Measurements from ENCODE around the gene POMT1.

Gene POMT1

DNA sequence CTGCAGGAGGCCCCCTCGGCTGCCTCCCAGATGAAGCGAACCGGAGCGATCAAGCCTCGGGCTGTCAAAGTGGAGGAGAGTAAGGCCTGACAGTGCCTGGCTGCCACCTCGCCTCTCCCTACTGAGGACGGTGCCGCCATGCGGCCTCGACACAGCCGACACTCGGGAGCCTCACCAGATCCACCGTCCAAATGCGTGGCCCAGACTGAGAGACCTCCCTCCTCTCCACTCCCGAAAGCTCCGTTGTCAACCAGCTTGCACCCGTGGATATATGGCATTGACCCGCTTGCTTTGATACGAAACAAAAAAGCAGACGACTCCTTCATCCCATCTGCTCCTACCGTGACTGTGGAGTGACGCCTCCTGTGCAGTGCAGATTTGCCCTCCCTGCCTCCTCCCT lies 6.9 kb upstream of the POMT1 start:
- no peak overlapping the region for H3K4me3 ChIP-seq (ENCODE audit: control insufficient read depth, low read depth, low read length)
- DNase-seq (ENCODE audit: low read depth), result no peak
- TF ChIP-seq CTCF (IDR thresholded peaks at IDR 0.05; ENCODE audit: control insufficient read depth, insufficient read depth, low read depth, low read length, missing control alignments), result no peak

DNA sequence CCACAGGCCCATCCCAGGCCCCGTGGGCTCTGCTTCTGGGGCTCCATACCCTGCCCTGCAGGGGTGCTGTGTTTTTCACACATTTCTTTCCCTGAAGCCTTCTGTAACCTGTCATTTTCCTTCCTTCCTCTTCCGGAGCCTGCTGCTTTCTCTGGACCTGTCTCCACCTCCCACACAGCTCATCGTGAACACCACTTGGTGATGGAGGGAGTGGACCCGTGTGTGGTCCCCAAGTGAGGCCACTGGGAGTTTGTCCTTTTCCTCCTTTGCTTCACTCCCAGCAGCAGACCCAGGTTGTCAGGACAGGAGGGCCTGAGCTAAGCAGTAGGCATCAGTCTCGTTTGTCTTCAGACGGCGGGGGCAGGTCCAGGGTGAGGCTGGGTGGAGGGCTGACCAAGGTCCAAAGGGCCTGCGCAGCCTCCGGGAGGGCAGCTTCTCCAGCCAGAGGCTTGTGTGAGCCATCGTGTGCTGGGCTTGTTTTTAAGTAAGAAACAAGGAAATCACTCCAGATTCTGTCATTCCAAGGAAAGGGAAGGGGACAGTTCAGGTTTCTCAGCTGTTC lies 5.8 kb upstream of the POMT1 start:
- TF ChIP-seq CTCF (IDR thresholded peaks at IDR 0.05; ENCODE audit: control insufficient read depth, insufficient read depth, low read depth, low read length, missing control alignments), result no peak
- no peak for DNase-seq (ENCODE audit: low read depth)
- H3K4me3 ChIP-seq (ENCODE audit: control insufficient read depth, low read depth, low read length), result no peak overlapping the region

GRCh38 chr9:131499254-131499767 lies 3.4 kb upstream of the POMT1 start:
- no peak for TF ChIP-seq CTCF (IDR thresholded peaks at IDR 0.05; ENCODE audit: control insufficient read depth, insufficient read depth, low read depth, low read length, missing control alignments)
- no peak for DNase-seq (ENCODE audit: low read depth)
- H3K4me3 ChIP-seq (ENCODE audit: control insufficient read depth, low read depth, low read length), result no peak overlapping the region

- H3K4me3 ChIP-seq (ENCODE audit: control insufficient read depth, low read depth, low read length), result no peak overlapping the region
- TF ChIP-seq CTCF (IDR thresholded peaks at IDR 0.05; ENCODE audit: control insufficient read depth, insufficient read depth, low read depth, low read length, missing control alignments), result no peak
- DNase-seq (ENCODE audit: low read depth), result no peak
Measured at GRCh38 chr9:131500377-131500776, 2.3 kb upstream of the POMT1 start.

- TF ChIP-seq CTCF (IDR thresholded peaks at IDR 0.05; ENCODE audit: control insufficient read depth, insufficient read depth, low read depth, low read length, missing control alignments), result no peak
- H3K4me3 ChIP-seq (ENCODE audit: control insufficient read depth, low read depth, low read length), result no peak overlapping the region
- DNase-seq (ENCODE audit: low read depth), result peak; percentile 28
Measured at GRCh38 chr9:131500939-131501541, 1.7 kb upstream of the POMT1 start.

GRCh38 chr9:131503626-131504465 lies 1.1 kb downstream of the POMT1 start:
- no peak for DNase-seq (ENCODE audit: low read depth)
- TF ChIP-seq CTCF (IDR thresholded peaks at IDR 0.05; ENCODE audit: control insufficient read depth, insufficient read depth, low read depth, low read length, missing control alignments), result no peak
- H3K4me3 ChIP-seq (ENCODE audit: control insufficient read depth, low read depth, low read length), result peak overlapping the region; percentile 95
